Measurements from ENCODE around the gene RNF19B.

Gene RNF19B

DNA sequence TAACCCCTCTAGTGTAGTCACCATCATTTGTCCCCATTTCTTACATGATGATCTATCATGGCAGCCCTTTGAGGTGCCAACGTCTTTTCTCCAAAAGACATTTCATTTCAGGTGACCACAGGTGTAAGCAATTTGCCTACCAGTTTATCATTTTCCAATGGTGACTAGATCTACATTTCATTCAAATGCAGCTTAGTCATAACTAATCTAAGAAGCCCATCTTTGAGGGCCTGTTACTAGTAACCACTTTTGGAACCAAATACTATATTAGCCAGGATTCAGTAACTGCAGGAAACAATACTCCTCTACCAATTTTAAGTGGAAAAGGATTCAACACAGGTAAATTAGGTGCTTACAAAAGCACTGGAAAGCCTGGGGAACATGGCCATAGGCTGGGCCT lies 32.8 kb downstream of the RNF19B start:
- Histone ChIP-seq H3K27me3 (ENCODE audit: insufficient read depth, low read length) (no peaks in the 10 kb centered on the region), H3K9me3 (ENCODE audit: low read length) (no peaks in the 10 kb centered on the region), H3K4me3 (ENCODE audit: low read length) (no peak overlapping the region), H3K4me1 (ENCODE audit: insufficient read depth, low read length) (no peaks in the 10 kb centered on the region), H3K36me3 (ENCODE audit: insufficient read depth, low read length) (peaks cover 14% of the 10 kb centered on the region), H2AFZ (ENCODE audit: low read depth, low read length) (no peak overlapping the region)

DNA sequence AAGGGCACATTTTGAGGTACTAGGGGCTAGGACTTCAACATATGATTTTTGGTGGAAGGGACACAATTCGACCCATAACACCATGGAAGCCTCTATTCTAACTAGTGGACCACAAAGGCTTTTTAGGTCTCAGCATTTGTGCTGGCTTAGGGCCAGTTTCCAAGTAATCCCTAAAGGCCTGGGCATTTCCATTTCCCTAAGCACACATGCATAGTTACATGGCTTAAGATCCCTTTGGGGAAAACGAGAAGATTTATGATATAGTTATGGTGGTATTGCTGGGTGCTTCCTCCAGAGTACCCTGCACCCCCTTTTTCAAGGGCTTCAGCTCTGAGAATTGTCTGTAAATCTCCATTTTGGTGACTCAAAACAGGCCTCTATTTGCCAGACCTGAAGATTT lies 35.2 kb downstream of the RNF19B start:
- Histone ChIP-seq H2AFZ (ENCODE audit: low read depth, low read length) (no peak overlapping the region), H3K9me3 (ENCODE audit: low read length) (no peaks in the 10 kb centered on the region), H3K27me3 (ENCODE audit: insufficient read depth, low read length) (no peaks in the 10 kb centered on the region), H3K4me1 (ENCODE audit: insufficient read depth, low read length) (peaks cover 10% of the 10 kb centered on the region), H3K4me3 (ENCODE audit: low read length) (no peak overlapping the region), H3K36me3 (ENCODE audit: insufficient read depth, low read length) (no peaks in the 10 kb centered on the region)

DNA sequence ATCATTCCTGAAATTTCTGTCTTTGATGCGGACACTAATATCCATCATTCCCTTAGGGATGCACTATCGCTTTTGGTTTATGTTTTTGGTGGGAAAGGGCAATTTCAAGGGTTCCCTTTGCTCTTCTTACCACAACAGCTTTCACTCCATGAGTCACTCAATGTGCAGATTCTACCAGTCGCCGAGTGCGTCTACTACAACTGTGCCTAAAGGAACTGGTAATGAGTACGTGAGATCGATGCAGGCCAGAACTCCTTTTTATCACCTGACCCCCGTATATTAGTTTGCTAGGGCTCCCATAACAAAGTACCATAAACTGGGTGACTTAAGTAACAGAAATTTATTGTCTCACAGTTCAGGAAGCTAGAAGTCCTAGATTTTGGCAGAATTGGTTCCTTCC lies 35.9 kb downstream of the RNF19B start:
- Histone ChIP-seq H3K4me1 (ENCODE audit: insufficient read depth, low read length) (peaks cover 10% of the 10 kb centered on the region), H3K27me3 (ENCODE audit: insufficient read depth, low read length) (no peaks in the 10 kb centered on the region), H2AFZ (ENCODE audit: low read depth, low read length) (no peak overlapping the region)

DNA sequence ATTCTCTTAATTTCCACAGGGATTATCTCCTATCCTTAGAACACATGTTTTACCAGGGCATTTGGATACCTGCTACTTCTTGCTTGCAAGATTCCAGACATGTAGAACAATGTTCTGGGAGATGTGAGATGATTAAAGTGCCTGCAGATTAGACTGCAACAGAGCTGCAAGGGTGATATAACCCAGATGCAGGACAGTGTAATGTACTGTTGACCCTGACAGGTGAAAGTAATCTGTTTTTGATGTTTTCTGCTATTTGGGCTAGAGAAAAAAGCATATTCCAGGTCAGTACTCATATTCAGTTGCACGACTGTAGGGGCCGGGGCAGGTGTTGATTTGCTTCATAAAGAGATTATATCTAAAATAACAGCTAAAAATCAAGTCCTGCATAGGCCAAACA lies 36.3 kb downstream of the RNF19B start:
- H2AFZ ChIP-seq (ENCODE audit: low read depth, low read length) = no peak overlapping the region
- no peak overlapping the region for H3K4me3 ChIP-seq (ENCODE audit: low read length)
- H3K36me3 ChIP-seq (ENCODE audit: insufficient read depth, low read length) = no peaks in the 10 kb centered on the region
- peaks cover 10% of the 10 kb centered on the region for H3K4me1 ChIP-seq (ENCODE audit: insufficient read depth, low read length)
- H3K27me3 ChIP-seq (ENCODE audit: insufficient read depth, low read length) = no peaks in the 10 kb centered on the region
- no peaks in the 10 kb centered on the region for H3K9me3 ChIP-seq (ENCODE audit: low read length)

More for the DNA sequence above, 35.9 kb downstream of the RNF19B start:
- no peak overlapping the region for H3K4me3 ChIP-seq (ENCODE audit: low read length)
- no peaks in the 10 kb centered on the region for H3K36me3 ChIP-seq (ENCODE audit: insufficient read depth, low read length)
- no peaks in the 10 kb centered on the region for H3K9me3 ChIP-seq (ENCODE audit: low read length)

DNA sequence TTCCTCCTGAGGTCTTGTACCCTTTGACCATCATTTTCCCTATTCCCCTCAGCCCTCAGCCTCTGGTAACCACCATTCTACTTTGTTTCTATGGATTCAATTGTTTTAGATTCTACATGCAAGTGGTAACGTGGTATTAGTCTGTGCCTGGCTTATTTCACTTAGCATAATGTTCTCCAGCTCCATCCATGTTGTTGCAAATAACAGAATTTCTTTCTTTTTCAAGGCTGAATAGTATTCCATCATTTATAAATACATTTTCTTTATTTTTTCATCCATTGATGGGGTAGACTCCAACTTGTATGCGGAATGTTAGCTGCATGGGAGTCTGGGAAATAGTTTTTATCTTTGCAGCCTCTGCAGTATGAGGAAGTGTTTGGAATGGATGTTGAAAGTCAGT lies 37.2 kb downstream of the RNF19B start:
- H2AFZ ChIP-seq (ENCODE audit: low read depth, low read length) = no peak overlapping the region
- peaks cover 10% of the 10 kb centered on the region for H3K4me1 ChIP-seq (ENCODE audit: insufficient read depth, low read length)
- no peak overlapping the region for H3K4me3 ChIP-seq (ENCODE audit: low read length)
- no peaks in the 10 kb centered on the region for H3K27me3 ChIP-seq (ENCODE audit: insufficient read depth, low read length)
- no peaks in the 10 kb centered on the region for H3K9me3 ChIP-seq (ENCODE audit: low read length)
- H3K36me3 ChIP-seq (ENCODE audit: insufficient read depth, low read length) = no peaks in the 10 kb centered on the region

DNA sequence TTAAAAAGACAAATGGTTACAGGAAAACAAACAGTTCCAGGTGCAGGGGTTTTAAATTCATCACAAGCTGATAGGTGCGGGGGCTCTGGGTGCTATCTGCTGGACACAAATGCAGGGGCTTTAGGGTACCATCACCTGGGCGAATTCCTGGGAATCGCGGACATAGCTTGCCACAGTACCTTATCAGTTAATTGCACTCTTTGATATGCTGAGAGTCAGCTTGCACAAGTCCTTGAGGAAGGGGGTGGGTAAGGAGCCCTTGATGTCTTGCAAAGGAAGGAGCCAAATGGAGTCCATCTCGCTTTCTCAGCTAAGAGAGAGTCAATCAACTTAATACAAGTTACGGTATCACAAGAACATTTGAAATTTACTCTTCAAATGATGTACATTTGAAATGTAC lies 38.0 kb downstream of the RNF19B start:
- no peaks in the 10 kb centered on the region for H3K27me3 ChIP-seq (ENCODE audit: insufficient read depth, low read length)
- no peak overlapping the region for H3K4me3 ChIP-seq (ENCODE audit: low read length)
- no peaks in the 10 kb centered on the region for H3K9me3 ChIP-seq (ENCODE audit: low read length)
- peaks cover 10% of the 10 kb centered on the region for H3K4me1 ChIP-seq (ENCODE audit: insufficient read depth, low read length)
- H2AFZ ChIP-seq (ENCODE audit: low read depth, low read length) = no peak overlapping the region
- no peaks in the 10 kb centered on the region for H3K36me3 ChIP-seq (ENCODE audit: insufficient read depth, low read length)

DNA sequence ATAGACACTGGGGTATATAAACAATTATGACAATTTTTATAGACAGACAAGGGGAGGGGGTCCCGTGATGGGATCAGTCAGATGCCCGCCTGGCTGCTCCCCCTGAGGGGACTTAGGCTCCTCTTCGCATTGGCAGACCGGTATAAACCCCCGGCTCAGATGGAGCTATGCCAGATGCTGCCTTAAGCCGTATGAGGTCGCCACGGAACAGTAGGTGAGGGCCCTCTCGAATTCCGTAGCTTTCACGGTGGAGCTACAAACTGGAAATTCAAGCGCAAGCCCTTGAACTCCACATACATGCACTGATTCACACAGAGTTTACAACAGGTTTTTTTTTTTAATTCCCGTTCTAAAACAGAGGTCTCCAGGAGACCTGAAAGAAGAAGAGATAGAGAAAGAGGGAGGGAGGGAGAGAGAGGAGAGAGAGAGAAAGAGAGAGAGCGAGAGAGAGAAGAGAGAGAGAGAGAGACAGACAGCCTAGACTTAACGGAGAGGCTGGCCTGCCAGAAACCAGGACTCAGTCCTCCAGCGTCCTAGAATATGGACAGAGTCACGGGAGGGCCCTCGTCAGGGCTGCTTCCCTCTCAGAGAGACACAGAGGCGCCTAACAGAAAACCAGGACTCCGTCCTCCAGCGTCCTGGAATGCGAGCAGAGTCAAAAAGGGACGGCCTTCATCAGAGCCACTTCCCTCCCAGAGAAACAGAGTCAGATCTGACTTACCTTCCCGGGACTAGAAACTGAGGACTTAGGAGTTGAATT lies 39.0 kb downstream of the RNF19B start:
- Histone ChIP-seq H3K27me3 (ENCODE audit: insufficient read depth, low read length) (no peaks in the 10 kb centered on the region), H3K4me3 (ENCODE audit: low read length) (peak overlapping the region; percentile 42), H3K36me3 (ENCODE audit: insufficient read depth, low read length) (no peaks in the 10 kb centered on the region), H3K9me3 (ENCODE audit: low read length) (no peaks in the 10 kb centered on the region), H2AFZ (ENCODE audit: low read depth, low read length) (no peak overlapping the region), H3K4me1 (ENCODE audit: insufficient read depth, low read length) (peaks cover 10% of the 10 kb centered on the region)

DNA sequence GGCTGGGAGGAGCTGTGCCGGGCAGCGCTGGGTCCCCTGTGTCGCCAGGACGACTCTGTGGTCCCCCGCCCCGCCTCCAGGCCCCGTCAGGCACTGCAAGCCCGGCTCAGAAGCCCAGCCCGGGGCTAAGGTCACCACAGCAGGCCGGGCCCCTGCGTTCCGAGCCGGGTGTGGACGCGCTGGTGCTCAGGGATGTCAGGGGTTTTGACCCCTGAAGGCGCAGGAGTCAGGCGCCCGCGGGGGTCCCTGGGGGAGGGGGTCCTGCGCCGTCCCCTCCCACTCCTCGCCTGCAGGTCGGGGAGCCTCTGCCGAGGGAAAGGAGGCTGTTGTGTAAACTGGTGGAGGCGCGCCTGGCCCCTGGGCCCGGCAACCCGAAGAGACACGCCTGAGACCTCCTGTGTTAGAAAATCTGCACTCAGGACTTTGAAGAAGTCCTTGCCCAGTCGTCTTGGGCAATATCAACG lies 39.7 kb downstream of the RNF19B start:
- Histone ChIP-seq H2AFZ (ENCODE audit: low read depth, low read length) (peak overlapping the region; percentile 86), H3K27me3 (ENCODE audit: insufficient read depth, low read length) (no peaks in the 10 kb centered on the region), H3K36me3 (ENCODE audit: insufficient read depth, low read length) (no peaks in the 10 kb centered on the region), H3K9me3 (ENCODE audit: low read length) (no peaks in the 10 kb centered on the region), H3K4me3 (ENCODE audit: low read length) (peak overlapping the region; percentile 42), H3K4me1 (ENCODE audit: insufficient read depth, low read length) (peaks cover 10% of the 10 kb centered on the region)

DNA sequence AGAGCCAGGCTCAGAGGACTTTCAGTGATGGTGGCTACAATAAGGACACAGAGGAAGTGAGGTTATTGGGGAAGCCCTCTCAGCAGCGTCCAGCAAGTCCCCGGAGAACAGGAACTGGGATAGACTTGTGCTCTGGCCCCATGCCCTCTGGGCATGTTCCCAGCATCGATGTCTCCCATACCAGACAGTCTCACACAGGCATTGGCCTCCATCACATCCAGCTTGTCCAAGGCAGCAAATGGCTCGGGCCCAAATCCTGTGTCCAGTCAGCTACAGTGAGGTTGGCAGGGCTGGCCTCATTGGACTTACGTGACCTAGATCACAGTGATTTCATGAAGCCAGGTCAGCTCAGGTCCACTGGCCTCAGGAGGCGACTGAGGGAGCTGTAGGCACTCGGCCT lies 43.8 kb downstream of the RNF19B start:
- peaks cover 14% of the 10 kb centered on the region for H3K4me1 ChIP-seq (ENCODE audit: insufficient read depth, low read length)

DNA sequence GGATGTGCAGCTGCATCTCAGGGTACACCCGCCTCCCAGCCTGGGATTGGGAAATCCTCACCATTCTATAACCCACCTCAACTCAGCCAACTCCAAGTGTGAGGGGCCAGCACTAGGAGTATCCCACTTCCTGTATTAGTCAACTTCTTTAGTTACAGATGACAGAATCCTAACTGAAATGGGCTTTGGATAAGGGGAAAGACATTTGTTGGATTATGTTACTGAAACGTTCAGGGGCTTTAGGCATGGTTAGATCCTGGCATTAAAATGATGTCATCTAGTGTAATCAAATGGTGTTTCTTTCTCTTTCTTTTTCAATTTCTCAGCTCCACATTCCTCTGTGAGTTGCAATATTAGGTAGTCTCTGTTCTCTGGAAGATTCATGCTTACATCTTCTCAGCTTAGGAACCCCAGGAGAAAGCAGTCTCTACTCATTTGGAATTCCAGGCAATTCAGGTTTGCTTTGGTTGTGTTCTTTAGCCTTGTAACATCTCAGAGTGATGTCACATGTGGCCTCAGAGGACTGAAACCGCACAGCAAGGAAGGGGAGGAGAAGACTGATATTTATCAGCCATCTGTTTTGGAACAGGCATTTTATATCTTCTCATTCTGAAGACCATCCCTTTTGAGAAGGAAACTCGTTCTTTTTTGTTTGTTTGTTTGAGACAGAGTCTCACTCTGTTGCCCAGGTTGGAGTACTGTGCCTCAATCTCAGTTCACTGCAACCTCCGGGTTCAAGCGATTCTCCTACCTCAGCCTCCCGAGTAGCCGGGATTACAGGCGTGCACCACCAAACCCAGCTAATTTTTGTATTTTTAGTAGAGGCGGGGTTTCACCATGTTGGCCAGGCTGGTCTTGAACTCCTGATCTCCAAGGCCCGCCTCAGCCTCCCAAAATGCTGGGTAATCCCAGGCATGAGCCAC lies 44.5 kb downstream of the RNF19B start:
- no peaks in the 10 kb centered on the region for H3K27me3 ChIP-seq (ENCODE audit: insufficient read depth, low read length)
- H2AFZ ChIP-seq (ENCODE audit: low read depth, low read length) = no peak overlapping the region
- H3K9me3 ChIP-seq (ENCODE audit: low read length) = no peaks in the 10 kb centered on the region
- H3K4me1 ChIP-seq (ENCODE audit: insufficient read depth, low read length) = peaks cover 11% of the 10 kb centered on the region
- no peaks in the 10 kb centered on the region for H3K36me3 ChIP-seq (ENCODE audit: insufficient read depth, low read length)
- no peak overlapping the region for H3K4me3 ChIP-seq (ENCODE audit: low read length)

More for the DNA sequence above, 43.8 kb downstream of the RNF19B start:
- no peak overlapping the region for H2AFZ ChIP-seq (ENCODE audit: low read depth, low read length)
- H3K9me3 ChIP-seq (ENCODE audit: low read length) = no peaks in the 10 kb centered on the region
- H3K4me3 ChIP-seq (ENCODE audit: low read length) = no peak overlapping the region
- H3K27me3 ChIP-seq (ENCODE audit: insufficient read depth, low read length) = no peaks in the 10 kb centered on the region
- H3K36me3 ChIP-seq (ENCODE audit: insufficient read depth, low read length) = no peaks in the 10 kb centered on the region

DNA sequence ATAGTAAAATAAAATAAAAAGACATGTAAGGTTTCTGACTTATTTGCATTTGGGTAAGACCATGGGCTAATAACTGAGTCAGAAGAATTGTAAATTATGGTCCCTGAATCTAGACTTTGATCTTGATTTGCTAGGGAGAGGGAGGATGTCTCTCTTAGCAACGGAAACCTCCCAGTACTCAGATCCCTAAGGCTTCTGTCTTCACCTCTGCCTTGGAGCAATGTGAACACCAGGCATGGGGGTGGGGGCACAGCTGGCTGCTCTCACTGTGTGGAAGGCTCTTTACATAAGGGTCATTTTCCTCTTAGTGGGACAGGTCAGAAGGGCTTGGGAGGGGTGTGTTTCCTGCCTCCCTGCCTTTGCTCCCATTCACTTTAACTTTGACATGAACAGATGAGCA lies 46.4 kb downstream of the RNF19B start:
- H2AFZ ChIP-seq (ENCODE audit: low read depth, low read length) = no peak overlapping the region
- no peaks in the 10 kb centered on the region for H3K36me3 ChIP-seq (ENCODE audit: insufficient read depth, low read length)
- H3K4me3 ChIP-seq (ENCODE audit: low read length) = no peak overlapping the region
- peaks cover 4% of the 10 kb centered on the region for H3K4me1 ChIP-seq (ENCODE audit: insufficient read depth, low read length)
- H3K27me3 ChIP-seq (ENCODE audit: insufficient read depth, low read length) = no peaks in the 10 kb centered on the region
- no peaks in the 10 kb centered on the region for H3K9me3 ChIP-seq (ENCODE audit: low read length)

DNA sequence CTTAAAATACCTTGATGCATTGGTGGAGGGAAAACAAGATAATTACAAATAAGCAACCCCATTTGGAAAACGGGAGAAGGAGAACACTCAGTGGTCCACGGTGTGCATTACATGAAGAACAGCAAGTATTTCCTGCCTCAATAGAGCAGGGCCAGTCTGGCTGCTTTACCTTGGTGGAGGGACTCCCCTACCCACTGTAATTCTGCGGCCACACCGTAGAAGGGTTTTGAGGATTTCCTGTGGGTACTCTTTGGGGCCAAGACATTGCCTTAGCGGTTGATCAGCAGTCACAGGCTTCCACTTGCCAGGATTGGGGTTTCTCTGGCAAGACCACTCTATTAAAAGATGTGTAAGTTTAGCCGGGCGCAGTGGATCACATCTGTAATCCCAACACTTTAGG lies 47.1 kb downstream of the RNF19B start:
- no peaks in the 10 kb centered on the region for H3K36me3 ChIP-seq (ENCODE audit: insufficient read depth, low read length)
- no peaks in the 10 kb centered on the region for H3K27me3 ChIP-seq (ENCODE audit: insufficient read depth, low read length)
- H2AFZ ChIP-seq (ENCODE audit: low read depth, low read length) = no peak overlapping the region
- no peaks in the 10 kb centered on the region for H3K9me3 ChIP-seq (ENCODE audit: low read length)
- no peak overlapping the region for H3K4me3 ChIP-seq (ENCODE audit: low read length)
- H3K4me1 ChIP-seq (ENCODE audit: insufficient read depth, low read length) = peaks cover 4% of the 10 kb centered on the region
